GM12865 (cell line): ENCODE measurements around the gene FOXI1.
A peak's percentile ranks its signal among the peaks of the same experiment; 100 is the strongest.

Experiments
- DNase-seq: peaks from one replicate; pipeline ENCODE4 v3.0.0; 2010; ENCODE audit warnings: low read depth
- H3K4me3 ChIP-seq: 2 replicates; pipeline ENCODE4 v1.5.1; 2011; ENCODE audit warnings: mild to moderate bottlenecking, low read depth, low read length, control low read depth
- TF ChIP-seq, protein P1 (sequence below): IDR thresholded peaks from 2 replicates; pipeline ENCODE4 v1.5.1; 2011; ENCODE audit warnings: low read length, control low read depth, low read depth, inconsistent platforms; ENCODE audit not compliant: insufficient read depth; ENCODE audit errors: missing control alignments

The FOXI1 gene

DNA sequence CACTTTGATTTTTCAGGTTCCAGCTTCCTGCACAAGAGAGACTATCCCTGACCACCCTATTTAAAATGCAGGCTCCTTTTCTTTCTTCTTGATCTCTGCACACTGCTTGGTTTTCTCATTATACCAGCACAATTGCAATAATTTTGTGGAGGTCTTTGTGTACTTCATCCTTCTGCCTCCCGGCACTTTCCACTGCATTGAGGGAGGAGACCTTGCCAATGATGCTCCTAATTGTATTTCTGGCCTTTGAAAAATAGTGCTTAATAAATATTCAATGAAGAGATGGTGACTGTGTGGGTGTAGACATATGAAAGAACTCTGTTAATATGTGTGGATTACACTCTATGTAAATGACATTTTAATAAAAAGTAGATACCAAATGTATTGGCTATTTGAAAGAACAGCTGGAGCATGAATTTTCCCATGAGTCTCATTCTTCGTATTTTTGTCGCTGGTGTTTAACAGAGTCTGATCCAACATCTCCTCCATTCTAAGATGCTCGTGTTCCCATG is 42.1 kb downstream of the FOXI1 start:
- no peak overlapping the region for H3K4me3 ChIP-seq
- TF ChIP-seq, protein P1, sequence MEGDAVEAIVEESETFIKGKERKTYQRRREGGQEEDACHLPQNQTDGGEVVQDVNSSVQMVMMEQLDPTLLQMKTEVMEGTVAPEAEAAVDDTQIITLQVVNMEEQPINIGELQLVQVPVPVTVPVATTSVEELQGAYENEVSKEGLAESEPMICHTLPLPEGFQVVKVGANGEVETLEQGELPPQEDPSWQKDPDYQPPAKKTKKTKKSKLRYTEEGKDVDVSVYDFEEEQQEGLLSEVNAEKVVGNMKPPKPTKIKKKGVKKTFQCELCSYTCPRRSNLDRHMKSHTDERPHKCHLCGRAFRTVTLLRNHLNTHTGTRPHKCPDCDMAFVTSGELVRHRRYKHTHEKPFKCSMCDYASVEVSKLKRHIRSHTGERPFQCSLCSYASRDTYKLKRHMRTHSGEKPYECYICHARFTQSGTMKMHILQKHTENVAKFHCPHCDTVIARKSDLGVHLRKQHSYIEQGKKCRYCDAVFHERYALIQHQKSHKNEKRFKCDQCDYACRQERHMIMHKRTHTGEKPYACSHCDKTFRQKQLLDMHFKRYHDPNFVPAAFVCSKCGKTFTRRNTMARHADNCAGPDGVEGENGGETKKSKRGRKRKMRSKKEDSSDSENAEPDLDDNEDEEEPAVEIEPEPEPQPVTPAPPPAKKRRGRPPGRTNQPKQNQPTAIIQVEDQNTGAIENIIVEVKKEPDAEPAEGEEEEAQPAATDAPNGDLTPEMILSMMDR: no peak
- DNase-seq: no peak

DNA sequence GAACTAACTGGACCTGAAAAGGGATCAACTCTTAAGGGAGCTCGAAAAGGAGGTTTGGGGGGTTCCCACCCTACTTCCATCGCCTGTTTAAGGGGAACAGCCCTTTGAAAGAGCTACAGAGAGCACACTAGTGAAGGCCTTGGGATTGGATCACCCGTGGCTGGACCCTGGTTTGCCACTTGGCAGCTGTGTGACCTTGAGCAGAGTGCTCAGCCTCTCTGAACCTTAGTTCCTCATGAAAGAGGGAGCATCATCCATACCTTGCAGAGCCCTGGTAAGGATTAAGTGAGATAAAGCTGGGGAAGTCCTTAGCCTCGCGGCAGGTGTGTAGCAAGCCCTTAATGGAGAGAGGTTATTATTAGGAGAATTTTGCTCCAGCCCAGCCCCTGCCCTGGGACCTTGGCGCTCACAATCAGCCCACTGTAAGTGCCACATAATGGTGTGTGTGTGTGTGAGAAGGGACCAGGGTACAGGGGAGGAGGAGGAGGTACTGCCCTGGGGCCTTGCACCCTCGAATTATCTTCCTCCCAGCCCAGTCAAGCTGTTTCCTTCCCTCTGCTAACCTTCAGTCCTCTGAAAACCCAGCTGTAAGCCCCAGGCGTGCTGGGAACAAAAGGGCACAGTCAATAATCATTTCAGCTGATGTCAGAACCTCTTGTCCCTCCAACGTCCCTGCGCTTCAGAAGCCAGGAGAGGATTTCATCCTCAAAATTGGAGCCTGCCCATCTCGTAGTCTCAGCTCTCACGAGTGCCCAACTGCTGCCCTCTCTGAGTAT is 42.9 kb downstream of the FOXI1 start:
- no peak for DNase-seq
- TF ChIP-seq, protein P1: no peak
- H3K4me3 ChIP-seq: no peak overlapping the region

DNA sequence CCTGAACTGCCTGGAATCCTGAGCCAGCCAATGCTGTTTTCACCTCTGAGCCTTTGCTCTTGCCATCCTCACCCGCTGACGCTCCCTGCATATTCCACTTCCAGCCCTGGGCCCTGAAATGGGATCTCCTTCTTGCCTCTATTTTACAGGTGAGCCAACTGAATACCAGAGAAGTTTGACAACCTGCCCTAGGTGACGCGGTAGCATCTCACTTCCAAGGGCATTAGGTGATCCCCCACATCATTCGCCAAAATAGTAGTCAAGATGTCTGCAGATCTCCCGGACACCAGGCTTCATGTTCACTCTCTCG is 43.5 kb downstream of the FOXI1 start:
- TF ChIP-seq, protein P1: no peak
- DNase-seq: no peak
- no peak overlapping the region for H3K4me3 ChIP-seq

DNA sequence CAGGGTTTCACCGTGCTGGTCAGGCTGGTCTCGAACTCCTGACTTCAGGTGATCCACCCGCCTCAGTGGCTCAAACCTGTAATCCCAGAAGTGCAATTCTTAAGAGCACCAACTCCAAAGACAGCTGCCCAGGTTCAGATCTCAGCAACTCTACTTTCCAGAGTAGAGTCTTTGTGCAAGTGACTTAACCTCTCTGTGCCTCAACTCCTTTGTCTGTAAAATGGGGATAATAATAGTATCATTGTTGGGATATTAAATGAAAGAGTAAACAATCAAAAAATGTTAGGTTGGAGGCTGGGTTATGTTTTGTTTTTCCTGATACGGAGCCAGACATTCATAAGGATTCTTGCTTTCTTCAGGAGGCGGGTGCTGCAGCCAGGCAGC is 45.0 kb downstream of the FOXI1 start:
- no peak overlapping the region for H3K4me3 ChIP-seq
- DNase-seq: no peak
- TF ChIP-seq, protein P1: no peak

DNA sequence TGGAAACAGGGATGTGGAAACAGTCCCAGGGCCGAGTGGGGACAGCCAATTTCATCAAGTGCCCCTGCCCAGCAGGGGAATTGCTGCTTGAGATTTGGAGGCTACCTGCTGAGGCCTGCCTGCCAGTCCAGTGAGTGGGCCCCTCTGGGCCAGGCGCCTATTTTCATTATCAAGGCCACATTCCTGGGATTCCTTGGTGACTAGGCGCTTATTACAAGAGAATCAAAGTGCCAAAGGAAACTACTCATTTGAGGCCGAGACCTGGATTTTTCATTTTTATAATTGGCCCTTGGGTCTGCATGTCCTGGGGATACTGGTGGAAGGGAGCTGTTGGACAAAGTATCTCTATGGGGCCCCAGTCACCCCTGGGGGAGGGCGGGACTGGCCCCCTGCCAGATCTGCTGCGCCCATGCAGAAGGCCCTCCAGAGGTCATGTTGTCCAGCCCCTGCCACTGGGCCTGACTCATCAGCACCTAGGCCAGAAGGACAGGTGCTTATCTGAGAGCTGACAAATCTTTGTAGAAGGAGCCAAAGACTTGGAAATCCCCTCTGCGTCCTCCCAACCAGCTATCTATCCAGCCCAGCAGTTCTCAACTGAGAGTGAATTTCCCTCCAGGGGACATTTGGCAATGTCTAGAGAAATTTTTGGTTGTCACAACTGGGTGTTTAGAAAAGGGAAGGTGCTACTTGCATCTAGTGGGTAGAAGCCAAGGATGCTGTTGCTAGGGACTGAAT is 45.6 kb downstream of the FOXI1 start:
- TF ChIP-seq, protein P1: no peak

DNA sequence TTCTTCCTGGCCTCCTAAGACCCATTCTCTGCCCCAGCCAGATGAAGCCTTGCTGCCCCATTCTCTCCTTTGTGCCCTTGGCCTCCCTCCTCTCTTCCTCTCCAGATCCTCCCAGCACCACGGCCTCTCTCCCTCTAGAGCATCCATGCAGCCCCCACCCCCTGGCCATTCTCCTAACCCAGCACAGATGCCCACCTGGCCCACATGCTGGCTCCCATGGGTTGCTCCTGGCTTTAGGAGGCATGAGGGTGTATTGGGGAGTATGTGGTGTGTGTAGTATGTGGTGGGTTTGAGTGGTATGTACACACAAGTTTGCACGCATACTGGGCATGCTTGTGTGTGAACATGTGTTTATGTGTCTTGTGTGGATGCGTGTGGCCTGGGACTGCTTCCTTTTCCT is 47.1 kb downstream of the FOXI1 start:
- TF ChIP-seq, protein P1: no peak
- H3K4me3 ChIP-seq: no peak overlapping the region
- DNase-seq: no peak

More for the DNA sequence above, 45.6 kb downstream of the FOXI1 start:
- no peak overlapping the region for H3K4me3 ChIP-seq
- peak; percentile 70 for DNase-seq

DNA sequence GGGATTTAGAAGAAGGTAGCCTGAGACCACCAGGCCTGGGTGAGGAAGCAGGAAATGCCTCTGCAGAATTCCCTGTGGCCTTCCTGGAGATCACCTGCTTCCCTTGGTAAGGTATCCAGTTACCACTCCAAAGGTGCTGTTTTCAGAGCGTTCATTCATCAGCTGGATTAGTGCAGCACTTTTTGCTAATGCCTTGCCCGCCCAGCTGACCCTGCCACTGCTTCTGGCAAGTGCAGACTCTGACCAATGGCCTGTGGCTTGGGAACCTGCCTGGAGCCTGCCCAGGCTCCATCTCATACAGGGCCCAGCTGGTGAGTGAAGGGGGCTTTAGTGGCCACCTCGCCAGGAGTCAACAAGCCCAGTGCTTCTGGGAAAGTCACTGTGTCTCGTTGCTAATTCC is 48.6 kb downstream of the FOXI1 start:
- H3K4me3 ChIP-seq: no peak overlapping the region
- TF ChIP-seq, protein P1: no peak
- DNase-seq: no peak
